ENCODE results near the gene PARP15. TPM values are rescaled to one million over a fixed set of nuclear protein-coding genes. Genes with fewer than 3 reads are reported as not detected.
"Not testable (repeated sequence)": the region's sequence is repeated elsewhere in the genome, so short reads cannot be mapped to it uniquely, and the experiment has no call there.

PARP15 gene
- total RNA-seq, 4 donors from 2014 or later = 1.2 to 2.3 (median 1.6) TPM

DNA sequence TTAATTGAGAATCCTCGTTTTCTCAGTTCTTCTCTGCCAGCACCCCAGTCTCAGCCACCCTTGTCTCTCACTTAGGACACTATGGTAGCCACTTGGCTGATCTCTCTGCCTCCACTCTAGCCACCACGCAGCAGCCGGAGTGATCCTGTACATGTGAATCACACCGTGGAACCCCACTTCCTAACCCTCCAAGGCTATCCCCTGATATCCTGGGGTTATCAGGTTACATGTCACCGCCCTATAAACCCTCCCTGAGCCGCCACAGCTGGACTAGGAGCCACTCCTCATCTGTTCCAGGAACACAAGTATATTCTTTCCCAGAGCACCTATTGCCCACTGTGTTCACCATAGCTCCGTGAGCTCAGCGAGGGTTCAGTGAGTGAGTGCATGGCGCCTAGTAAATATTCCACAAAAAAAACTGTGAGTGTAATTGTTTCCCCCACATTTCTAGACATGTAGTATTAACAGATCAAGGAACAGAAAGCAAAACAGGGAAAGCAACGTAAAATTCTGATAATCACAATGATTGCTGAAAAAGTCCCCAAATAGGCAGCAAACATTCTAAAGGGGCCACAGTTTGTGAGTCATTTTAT lies 102.5 kb downstream of the PARP15 start:
- no peaks in the 10 kb centered on the region for H3K27me3 ChIP-seq
- intact Hi-C loops (cut with DNase I) = loop anchor here (2.0 to 10.0 kb wide), 3 partner anchors 119 to 295 kb away; partner anchors contain the start of genes FAM162A, MIX23 and WDR5B
- TF ChIP-seq CTCF (IDR thresholded peaks at IDR 0.05) (no peak), POLR2A (IDR thresholded peaks at IDR 0.05) (no peak)
- peaks cover 13 to 31% of the 10 kb centered on the region in 2 donors for H3K4me1 ChIP-seq
- peak; percentile 29 to 30 for DNase-seq
- no peaks in the 10 kb centered on the region for H3K9me3 ChIP-seq
- WGBS, 2 donors = 42 to 61% methylated on average over 10 of the region's 10 CpGs
- H3K36me3 ChIP-seq = peaks cover 0 to under 1% of the 10 kb centered on the region in 2 donors
- H3K4me3 ChIP-seq (replicated peaks in 1 of 3) = peak overlapping the region in 2 of 3 donors; percentile 73 to 88
- H3K27ac ChIP-seq = peak overlapping the region; percentile 95 to 99 (median 98)

DNA sequence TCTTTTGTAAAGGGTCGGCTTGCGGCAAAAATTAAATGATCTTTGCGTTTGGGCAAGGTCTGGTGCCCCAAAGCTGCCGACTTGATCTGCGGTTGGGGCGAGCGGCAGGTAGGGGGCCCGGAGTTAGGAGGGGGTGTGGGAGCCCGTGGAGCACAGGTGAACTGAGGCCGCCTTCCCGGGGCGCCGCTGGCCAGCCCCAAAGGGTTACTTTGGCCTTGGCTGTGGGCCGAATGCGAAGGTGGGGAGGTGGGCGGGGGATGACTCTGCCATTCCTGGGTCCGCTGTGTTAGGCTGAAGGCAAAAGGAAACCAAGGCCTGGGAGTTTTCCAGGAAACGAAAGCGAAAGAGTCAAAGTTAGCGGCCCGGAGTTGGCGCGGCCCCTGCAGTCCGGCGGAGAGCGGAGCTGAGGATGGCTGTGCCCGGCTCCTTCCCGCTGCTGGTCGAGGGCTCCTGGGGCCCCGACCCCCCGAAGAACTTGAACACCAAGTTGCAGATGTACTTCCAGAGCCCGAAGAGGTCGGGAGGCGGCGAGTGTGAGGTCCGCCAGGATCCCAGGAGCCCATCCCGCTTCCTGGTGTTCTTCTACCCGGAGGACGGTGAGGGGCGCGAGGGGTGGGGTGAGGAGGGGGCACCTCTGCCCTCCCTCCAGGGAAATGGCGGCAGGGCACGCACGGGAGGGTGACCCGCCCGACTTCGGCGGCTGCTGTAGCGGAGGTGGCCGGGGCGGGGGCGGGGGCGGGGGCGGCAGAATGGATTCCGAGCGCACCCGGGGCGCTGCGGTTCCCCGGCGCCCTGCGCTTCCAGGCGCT lies 103.2 kb downstream of the PARP15 start, which contains the start of gene PARP14:
PARP14 (plus strand) TSS at position 365 of the 809 bp plus-strand sequence; CDS start at position 410, 45 bp downstream.
- intact Hi-C loops (cut with DNase I) = loop anchor here (2.0 to 10.0 kb wide), 2 partner anchors 120 to 266 kb away; partner anchors contain the start of gene WDR5B
- 0 to 1% methylated on average over 29 to 34 of the region's 63 CpGs for WGBS, 2 donors
- DNase-seq = peak; percentile 73 to 74

GRCh38 chr3:122681284-122681973 lies 104.0 kb downstream of the PARP15 start:
- H3K9me3 ChIP-seq = no peaks in the 10 kb centered on the region
- DNase-seq = peak; percentile 10
- peaks cover 5% of the 10 kb centered on the region in 2 donors for H3K36me3 ChIP-seq
- peaks cover 13 to 31% of the 10 kb centered on the region in 2 donors for H3K4me1 ChIP-seq
- 17 to 19% methylated on average over 23 to 24 of the region's 24 CpGs for WGBS, 2 donors
- H3K4me3 ChIP-seq (replicated peaks in 1 of 3) = peak overlapping the region; percentile 17 to 88 (median 73)
- TF ChIP-seq POLR2A (IDR thresholded peaks at IDR 0.05) = no peak
- TF ChIP-seq CTCF (IDR thresholded peaks at IDR 0.05) = no peak
- H3K27ac ChIP-seq = peak overlapping the region; percentile 95 to 99 (median 98)
- no peaks in the 10 kb centered on the region for H3K27me3 ChIP-seq
- intact Hi-C loops (cut with DNase I) = loop anchor here (2.0 to 10.0 kb wide), 2 partner anchors 121 to 267 kb away; partner anchors contain the start of gene WDR5B

More for the DNA sequence above, 103.2 kb downstream of the PARP15 start, which contains the start of gene PARP14:
- peak within 1 kb of the TSS; percentile 95 to 99 (median 98) for H3K27ac ChIP-seq
- H3K4me3 ChIP-seq (replicated peaks in 1 of 3) = peak within 1 kb of the TSS; percentile 17 to 88 (median 73)
- H3K27me3 ChIP-seq = no peaks in the 10 kb centered on the region
- peaks cover 13 to 31% of the 10 kb centered on the region in 2 donors for H3K4me1 ChIP-seq
- peaks cover 5% of the 10 kb centered on the region in 2 donors for H3K36me3 ChIP-seq
- TF ChIP-seq POLR2A (IDR thresholded peaks at IDR 0.05) (peak in 1 of 2 donors; percentile 67), CTCF (IDR thresholded peaks at IDR 0.05) (peak in 4 of 6 experiments; percentile 7 to 29 (median 29))
- H3K9me3 ChIP-seq = no peaks in the 10 kb centered on the region

DNA sequence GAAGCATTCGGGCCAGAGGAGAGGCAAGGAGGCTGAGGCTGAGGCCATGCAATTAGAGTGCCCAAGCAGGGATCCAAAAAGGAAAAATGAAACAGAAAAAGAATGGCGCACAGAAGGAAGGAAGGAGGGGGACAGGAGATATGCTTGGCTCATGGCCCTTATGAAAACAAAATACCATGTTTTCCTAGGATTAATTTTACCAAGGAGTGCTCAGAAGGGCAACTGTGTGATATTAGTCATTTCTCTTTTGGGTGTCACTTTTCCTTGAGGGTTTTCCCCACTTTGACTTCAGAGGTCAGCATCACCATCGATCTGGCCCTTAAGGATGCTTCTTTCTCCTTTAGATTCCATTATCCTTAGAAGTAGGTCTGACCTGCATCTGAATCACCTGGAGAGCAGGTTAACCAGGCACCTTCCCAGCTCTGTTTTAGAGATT lies 104.5 kb downstream of the PARP15 start:
- Histone ChIP-seq H3K27ac (peak overlapping the region; percentile 65 to 99 (median 98)), H3K36me3 (peaks cover 5 to 8% of the 10 kb centered on the region in 2 donors), H3K4me3 (replicated peaks in 1 of 3) (peak overlapping the region in 2 of 3 donors; percentile 73 to 88), H3K9me3 (no peaks in the 10 kb centered on the region), H3K27me3 (no peaks in the 10 kb centered on the region), H3K4me1 (peaks cover 13 to 31% of the 10 kb centered on the region in 2 donors)
- intact Hi-C loops (cut with DNase I) = loop anchor here (2.0 to 10.0 kb wide), 2 partner anchors 121 to 267 kb away; partner anchors contain the start of gene WDR5B
- DNase-seq = no peak
- TF ChIP-seq CTCF (IDR thresholded peaks at IDR 0.05) (no peak), POLR2A (IDR thresholded peaks at IDR 0.05) (no peak)
- WGBS, 2 donors = 70% methylated on average over 3 of the region's 3 CpGs

DNA sequence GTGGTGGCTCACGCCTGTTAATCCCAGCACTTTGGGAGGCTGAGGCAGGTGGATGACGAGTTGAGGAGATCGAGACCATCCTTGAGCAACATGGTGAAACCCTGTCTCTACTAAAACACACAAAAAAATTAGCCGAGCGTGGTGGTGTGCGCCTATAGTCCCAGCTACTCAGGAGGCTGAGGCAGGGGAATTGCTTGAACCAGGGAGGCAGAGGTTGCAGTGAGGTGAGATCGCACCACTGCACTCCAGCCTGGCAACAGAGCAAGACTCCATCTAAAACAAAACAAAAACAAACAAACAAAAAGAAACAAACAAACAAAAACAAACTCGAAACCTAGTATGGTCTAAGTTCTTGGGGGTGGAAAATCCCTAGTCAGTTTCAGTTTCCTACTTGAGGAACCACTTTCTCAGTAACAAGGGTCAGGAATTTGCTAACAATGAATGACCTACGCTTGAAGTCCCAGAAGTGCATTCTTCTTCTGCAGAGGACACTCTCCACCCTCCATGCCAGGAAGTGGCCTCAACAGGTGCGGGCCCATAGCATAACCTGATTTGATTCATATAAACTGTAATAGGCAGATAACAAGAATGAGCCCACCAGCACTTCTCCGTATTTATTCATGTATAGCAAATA lies 105.4 kb downstream of the PARP15 start:
- Histone ChIP-seq H3K36me3 (peaks cover 13 to 14% of the 10 kb centered on the region in 2 donors), H3K4me1 (peaks cover 13 to 31% of the 10 kb centered on the region in 2 donors), H3K27ac (peak overlapping the region; percentile 65 to 98 (median 70))
- WGBS, 2 donors = 62 to 65% methylated on average over 11 of the region's 11 CpGs
- H3K27me3 ChIP-seq; H3K4me3 ChIP-seq (replicated peaks in 1 of 3); H3K9me3 ChIP-seq: not testable (repeated sequence)
- intact Hi-C loops (cut with DNase I) = loop anchor here (10.0 kb wide), 1 partner anchor 268 kb away; the partner anchor contains the start of gene WDR5B
- DNase-seq = peak; percentile 41 to 47
